ENCODE results near the gene HDDC2.

The HDDC2 gene

DNA sequence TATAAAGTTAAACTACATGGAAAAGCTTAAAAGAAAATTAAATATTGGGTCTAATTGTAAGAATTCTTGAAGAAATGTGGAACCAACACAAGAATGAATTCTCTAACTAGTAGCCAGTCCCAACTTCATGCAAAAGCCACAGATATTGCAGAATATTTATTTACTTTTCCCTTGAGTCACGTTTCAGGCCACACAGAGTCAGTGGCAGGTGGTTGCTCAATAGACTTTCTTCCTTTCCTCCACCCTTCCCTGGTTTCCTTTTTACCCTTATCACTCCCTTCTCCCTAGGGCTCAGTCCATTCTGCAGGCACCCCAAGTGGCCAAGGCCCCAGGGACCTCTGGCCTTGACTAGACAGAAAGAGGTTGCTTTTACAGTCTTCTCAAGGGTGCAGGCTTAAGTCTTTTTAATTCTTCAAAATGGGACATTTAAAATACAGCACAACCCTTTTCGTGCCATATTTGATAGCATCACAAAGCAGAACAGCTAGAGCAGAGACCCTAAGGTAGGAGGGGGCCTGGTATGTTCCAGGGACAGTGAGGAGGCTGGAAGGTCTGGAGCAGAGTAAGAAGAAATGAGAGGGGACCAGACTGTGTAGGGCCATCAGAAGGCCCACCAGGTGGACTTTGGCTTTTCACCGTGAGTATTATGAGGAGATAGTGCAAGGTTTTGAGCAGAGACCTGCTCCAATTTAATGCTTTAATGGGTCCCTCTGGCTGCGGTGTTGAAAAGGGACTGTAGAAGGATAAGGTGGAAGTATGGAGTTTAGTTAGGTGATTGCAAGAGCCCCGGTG, 65.0 kb downstream of the HDDC2 start:
- no peak for DNase-seq (ENCODE audit: low read depth, low spot score)

DNA sequence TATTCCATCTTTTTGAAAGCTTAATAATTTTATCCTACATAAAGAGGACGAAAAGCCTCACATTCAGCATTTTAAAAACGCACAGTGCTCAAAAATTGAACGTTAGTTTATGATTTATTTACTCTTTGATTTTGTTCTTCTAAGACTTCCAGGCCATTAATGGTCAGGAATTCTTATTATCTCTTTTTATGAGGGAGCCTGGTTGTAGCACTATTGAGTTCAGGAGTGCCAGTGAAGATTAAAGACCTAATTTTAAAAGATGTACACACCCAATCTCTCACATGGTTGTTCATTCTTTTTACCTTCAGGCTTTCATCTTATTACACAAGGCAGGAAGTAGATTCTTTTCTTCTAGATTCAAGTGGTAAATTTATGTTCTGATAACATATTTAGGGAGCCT, 68.6 kb downstream of the HDDC2 start:
- no peak for DNase-seq (ENCODE audit: low read depth, low spot score)

DNA sequence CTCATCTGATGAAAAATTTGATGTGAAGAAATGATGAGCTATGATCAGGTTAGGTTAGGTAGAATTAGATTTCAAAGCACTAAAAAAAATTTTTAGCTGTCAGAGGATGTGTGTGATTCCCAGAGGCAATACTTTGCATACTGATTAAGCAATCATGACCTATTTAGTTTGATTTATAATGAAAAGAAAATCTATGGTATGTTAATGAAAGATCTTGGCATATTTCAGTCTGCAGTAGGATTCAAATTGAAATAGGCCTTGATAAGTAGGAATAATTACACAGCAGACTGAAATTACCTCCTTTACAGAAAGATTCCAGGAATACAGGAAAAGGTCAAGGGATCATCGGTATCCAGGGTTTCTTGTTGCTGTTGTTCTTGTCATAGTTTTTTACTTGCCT, 69.3 kb downstream of the HDDC2 start:
- no peak for DNase-seq (ENCODE audit: low read depth, low spot score)

DNA sequence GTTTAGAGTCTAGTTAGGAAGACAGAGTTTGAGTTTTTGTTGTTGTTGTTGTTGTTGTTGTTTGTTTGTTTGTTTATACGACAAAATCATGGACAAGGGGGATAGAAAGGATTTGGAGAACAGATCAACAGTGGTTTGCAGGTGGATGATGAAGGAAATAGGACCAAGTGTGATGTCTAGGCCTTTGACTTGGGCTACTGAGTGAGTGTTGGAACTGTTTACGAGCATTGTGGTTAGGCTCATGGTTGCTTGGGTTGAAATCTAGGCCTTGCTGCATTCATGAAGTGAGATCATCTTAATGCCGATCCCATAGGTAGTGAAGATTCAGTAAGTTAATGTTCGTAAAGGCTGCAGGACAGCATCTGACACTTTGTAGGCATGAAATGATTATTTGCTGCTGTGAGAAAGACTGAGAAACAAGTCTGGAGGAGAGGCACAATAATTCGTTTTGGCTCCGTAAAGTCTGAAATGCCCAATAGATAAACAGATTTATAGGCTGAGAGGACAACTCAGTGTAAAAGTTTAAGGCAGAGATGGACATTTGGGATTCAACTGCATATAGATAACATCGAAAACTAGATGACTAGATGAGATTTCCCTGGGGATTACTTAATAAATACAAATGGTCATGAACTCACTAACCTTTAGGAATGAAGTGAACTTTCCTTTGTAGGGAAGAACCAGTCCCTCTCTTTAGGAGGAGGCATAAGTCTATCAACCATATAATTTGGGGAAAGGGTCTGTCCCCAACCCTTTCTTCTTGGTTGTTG, 70.0 kb downstream of the HDDC2 start:
- DNase-seq (ENCODE audit: low read depth, low spot score) = no peak

DNA sequence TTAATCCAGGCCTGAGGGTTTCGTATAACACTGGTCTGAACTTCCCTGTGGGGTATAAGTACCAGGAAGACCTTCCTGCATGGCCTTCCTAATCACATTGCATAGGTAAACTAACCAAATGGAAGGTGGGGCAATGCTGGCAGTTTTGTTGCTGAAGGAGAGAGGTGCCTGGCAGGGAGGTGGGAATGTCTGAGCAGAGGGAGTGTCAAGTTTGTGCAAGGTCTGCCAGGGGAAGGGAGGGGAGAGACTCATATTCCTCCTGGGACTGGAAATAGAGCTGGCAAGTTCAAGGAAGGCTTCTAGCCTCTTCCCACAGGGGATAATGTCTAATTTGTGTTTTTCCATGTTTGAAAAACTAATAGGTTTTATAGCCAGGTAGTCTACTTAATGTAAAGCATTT, 70.6 kb downstream of the HDDC2 start:
- no peak for DNase-seq (ENCODE audit: low read depth, low spot score)

DNA sequence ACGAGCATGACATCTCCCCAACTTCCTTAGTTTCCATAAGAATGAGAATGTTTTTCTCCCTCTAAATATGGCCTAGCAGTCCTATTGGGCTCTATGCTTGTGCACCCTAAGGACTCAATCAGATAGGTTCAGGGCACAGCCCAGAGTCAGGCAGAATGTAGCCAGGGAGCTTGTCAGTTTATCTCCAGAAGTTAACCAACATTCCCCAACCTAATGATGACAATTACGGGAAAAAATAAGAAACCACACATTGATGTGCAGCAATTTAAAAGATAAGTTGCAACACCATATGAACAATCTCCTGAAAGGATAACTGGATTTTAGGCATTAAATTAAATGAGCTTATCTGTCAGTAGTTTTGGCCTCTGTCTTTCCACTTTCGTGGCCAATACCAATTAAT, 71.1 kb downstream of the HDDC2 start:
- DNase-seq (ENCODE audit: low read depth, low spot score) = no peak

DNA sequence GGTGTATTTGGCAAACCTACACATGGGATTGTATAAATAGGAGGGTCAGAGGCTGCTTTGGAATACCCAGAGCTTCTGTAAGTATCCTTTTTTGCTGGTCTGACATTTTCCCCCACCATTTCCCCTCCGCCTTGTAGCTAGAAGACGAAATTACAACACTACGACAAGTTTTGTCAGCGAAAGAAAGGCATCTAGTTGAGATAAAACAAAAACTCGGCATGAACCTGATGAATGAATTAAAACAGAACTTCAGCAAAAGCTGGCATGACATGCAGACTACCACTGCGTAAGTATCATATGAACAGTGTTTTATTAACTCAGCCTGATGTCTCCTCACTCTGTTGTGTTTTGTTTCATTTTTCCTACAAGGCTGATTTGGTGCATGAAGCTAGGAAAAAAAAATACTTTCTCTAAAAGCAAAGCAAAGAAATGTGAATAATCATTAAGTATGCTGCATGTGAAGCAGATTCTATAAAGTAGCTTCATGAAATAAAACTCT, 72.7 kb downstream of the HDDC2 start:
- no peak for DNase-seq (ENCODE audit: low read depth, low spot score)

DNA sequence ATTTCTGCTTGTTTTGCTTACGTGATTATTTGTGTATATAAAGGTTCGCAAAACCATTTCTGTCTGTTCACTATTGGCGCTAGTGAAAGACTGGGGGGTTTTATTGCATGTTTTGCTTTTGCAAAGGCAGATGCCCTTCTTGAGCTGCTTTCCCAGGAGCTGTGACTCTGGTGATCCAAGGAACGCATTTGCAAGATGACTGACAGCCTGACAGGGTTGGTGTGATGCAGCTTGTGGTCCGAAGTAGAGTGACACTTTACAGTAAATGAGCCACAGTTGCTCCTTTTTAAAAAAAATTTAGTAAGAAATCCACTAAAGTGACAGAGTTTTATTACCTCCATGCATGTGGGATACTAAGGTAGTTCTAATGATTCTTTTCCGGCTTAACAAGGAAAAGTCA, 74.5 kb downstream of the HDDC2 start:
- DNase-seq (ENCODE audit: low read depth, low spot score) = no peak
